GM11168 (cell line): Measurements from ENCODE around the gene ARG2.

Source experiments
- in situ Hi-C: fragments of 300-500 bp; cut with MboI; formaldehyde crosslinking; loops from one replicate; pipeline ENCODE4 v1.12.0; 2022; ENCODE audit warnings: low sequenced_read_pairs; ENCODE audit not compliant: unreplicated experiment

The ARG2 gene

GRCh38 chr14:67619446-67620216 is at the start of gene ARG2:
Gene ARG2, plus strand, starts transcription at chr14:67619920. Its CDS starts 58 bp downstream, at chr14:67619978.
- in situ Hi-C loops, result no loop called here

- in situ Hi-C loops, result no loop called here
Measured at GRCh38 chr14:67570453-67570852, 49.3 kb upstream of the ARG2 start.

- in situ Hi-C loops, result no loop called here
Measured at GRCh38 chr14:67571275-67571990, 48.3 kb upstream of the ARG2 start.

- in situ Hi-C loops, result no loop called here
Measured at GRCh38 chr14:67571991-67572323, 47.8 kb upstream of the ARG2 start.

- in situ Hi-C loops, result no loop called here
Measured at GRCh38 chr14:67572608-67573007, 47.1 kb upstream of the ARG2 start.

GRCh38 chr14:67573228-67574010 is 46.3 kb upstream of the ARG2 start:
- in situ Hi-C loops, result no loop called here

- in situ Hi-C loops, result no loop called here
Measured at GRCh38 chr14:67574156-67574555, 45.6 kb upstream of the ARG2 start.

- in situ Hi-C loops, result no loop called here
Measured at GRCh38 chr14:67574806-67575205, 44.9 kb upstream of the ARG2 start.

- in situ Hi-C loops, result no loop called here
Measured at GRCh38 chr14:67575684-67576083, 44.0 kb upstream of the ARG2 start.

GRCh38 chr14:67576216-67576955 is 43.3 kb upstream of the ARG2 start:
- in situ Hi-C loops, result no loop called here

- in situ Hi-C loops, result no loop called here
Measured at GRCh38 chr14:67577181-67577808, 42.4 kb upstream of the ARG2 start.

- in situ Hi-C loops, result no loop called here
Measured at GRCh38 chr14:67577909-67578749, 41.6 kb upstream of the ARG2 start.

GRCh38 chr14:67579040-67579439 is 40.7 kb upstream of the ARG2 start:
- in situ Hi-C loops, result no loop called here

GRCh38 chr14:67579636-67580035 is 40.1 kb upstream of the ARG2 start:
- in situ Hi-C loops, result no loop called here

GRCh38 chr14:67580336-67581171 is 39.2 kb upstream of the ARG2 start:
- in situ Hi-C loops, result no loop called here

GRCh38 chr14:67581643-67582042 is 38.1 kb upstream of the ARG2 start:
- in situ Hi-C loops, result no loop called here

GRCh38 chr14:67582061-67582460 is 37.7 kb upstream of the ARG2 start:
- in situ Hi-C loops, result no loop called here
